Stimulated activated CD4-positive, alpha-beta T cell treated with anti-CD3 and anti-CD28 coated beads, Interleukin-15, amount 100 ng/mL, for 24 hours (primary cell): Measurements from ENCODE around the gene IPO7.
"Not testable (repeated sequence)": the region's sequence is repeated elsewhere in the genome, so short reads cannot be mapped to it uniquely, and the experiment has no call there.

Source experiments
- DNase-seq: peaks from one replicate; pipeline ENCODE4 v3.0.0-alpha.2; 2020

Gene IPO7

DNA sequence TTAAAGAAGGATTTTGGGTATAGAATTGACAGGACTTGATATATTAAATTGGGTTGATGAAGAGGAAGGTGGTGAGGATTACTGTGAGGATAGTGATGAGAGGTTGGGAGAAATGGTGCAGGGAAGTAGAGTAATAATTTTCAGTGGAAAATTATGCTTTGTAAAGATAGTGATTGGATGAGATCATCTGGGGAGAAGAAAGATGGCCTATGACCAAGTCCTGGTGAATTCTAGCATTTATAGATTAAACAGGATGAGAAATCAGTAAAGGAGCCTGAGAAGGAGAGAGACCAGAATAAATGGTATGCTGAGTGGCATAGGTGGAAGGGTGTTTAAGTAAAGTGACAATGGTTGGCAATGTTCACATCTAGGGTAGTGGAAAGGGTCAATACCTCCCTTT, 15.0 kb downstream of the IPO7 start:
- no peak for DNase-seq

- not testable (repeated sequence) for DNase-seq
Observed at GRCh38 chr11:9401884-9402283, 17.4 kb downstream of the IPO7 start.

DNA sequence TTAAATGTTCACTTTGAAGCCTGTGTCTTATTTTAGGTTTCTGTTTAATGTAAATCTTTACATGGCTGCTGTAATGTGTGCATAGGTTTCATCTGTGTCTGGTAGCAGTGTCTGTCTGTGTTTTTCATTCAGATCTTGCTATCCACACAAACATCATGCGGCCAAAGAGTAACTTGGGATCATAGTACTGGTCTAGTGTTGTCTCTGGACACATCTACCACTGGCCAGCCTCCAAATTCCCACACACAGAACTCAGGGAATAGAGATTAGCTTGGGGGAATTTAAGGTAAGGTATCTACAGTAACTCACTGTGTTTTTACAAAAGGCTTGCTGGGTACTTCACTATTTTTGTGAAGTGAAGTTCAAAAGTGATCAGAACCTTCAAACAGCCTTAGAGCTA, 44.3 kb downstream of the IPO7 start:
- DNase-seq = no peak

DNA sequence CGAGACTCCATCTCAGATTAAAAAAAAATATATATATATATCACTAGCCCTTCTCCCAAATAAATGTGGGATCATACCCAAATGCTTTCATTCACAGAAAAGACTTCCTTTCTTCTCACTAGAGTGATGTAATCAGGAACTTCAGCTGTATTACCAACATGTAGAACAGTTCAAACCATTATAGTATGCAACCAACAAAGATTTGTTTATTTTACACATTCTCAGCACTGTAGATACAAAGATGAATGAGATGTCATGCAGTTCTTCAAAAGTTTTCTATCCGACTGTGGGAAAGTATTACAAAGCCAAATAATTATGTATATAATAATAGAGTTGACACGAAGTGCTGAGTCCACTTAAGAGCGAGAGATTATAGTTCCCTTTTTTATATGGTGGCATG, 54.2 kb downstream of the IPO7 start:
- DNase-seq = no peak

DNA sequence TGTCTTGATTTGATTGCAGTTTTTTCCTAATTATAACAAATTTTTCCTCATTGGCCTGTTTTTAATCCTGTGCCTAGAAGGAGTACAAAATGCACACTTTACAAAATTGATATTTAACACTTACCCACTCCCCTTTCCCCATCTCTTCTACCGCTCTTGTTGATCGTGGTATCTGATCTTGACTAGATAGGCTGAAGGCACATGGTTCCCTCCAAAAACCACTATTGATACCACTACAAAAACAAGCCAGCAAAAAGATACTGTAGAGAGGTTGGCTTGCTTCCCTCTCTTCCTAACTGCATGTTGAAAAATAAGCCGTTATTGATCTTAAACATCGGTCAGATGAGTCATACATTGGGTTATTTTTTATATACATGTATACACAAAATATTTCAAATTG, 61.8 kb downstream of the IPO7 start:
- no peak for DNase-seq

- no peak for DNase-seq
Observed at GRCh38 chr11:9448576-9449352, 64.3 kb downstream of the IPO7 start.

DNA sequence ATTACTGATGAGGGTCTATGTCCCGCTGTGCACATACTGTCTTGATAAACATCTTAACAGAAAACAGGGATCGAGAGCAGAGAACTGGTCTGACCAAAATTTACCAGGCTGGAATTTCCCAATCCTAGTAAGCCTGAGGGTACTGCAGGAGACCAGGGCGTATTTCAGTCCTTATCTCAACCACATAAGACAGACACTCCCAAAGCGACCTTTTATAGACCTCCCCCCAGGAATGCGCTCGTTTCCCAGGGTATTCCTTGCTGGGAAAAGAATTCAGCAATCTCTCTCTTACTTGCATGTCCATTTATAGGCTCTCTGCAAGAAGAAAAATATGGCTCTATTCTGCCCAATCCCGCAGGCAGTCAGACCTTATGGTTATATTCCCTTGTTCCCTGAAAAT, 67.6 kb downstream of the IPO7 start:
- DNase-seq = not testable (repeated sequence)

GRCh38 chr11:9455722-9456121, 71.3 kb downstream of the IPO7 start:
- DNase-seq = no peak

- peak; percentile 52 for DNase-seq
Observed at GRCh38 chr11:9459667-9460321, 75.3 kb downstream of the IPO7 start.

- peak; percentile 100 for DNase-seq
Observed at GRCh38 chr11:9460322-9461062, 76.0 kb downstream of the IPO7 start, which contains the start of gene ZNF143. Gene ZNF143 (plus strand): TSS chr11:9461012. CDS start chr11:9471309, 10,297 bp downstream.

DNA sequence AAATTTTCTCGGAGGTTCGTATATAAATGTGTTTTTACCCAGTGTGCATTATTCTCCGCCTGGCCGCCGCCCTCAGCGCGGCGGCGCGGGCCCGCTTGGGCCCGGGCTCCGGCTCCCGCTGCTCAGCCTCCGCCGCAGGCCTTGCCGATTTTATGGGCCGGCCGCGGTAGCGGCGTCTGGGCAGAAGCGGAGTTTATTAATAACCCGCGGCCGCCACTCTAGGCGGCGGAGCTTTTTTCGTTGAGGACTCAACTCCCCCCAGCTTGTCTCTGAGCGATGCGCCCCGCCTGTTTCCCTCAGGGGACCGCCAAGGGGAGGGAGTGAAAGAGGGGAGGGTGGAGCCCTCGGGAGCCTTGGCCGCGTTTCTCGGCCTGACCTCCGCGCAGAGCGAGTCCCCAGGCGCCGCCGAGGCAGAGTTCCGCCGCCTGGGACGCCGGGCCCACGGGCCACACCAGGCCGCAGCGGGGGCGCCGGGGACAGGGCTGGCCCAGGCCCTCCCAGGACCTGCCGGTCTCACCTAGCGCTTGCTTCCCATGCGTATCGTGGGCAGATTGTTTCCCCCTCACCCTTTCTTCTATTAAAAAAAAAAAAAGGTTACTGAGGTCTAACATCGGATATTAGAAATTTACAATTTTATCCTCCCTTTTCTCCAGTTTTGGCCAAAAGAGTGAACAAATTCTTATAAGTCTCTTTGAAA, 76.8 kb downstream of the IPO7 start:
- DNase-seq = peak; percentile 83

DNA sequence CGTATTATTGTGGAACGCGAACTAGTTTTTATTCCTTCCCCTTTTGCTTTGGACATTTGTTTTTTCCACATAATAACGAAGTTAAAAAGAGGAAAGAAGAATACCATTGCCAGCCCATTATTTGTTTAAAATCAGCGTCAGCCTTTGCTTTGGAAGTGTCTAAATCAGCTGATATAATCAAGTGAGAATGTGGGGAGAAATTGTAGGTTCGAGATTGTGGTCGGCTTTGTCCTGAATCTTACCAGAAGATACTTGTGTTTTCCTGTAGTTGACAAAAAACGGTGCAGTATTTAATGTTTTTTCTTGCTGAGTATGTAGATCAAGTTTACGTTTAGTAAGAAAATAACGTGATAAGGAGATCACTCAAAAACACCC, 77.3 kb downstream of the IPO7 start:
- no peak for DNase-seq

GRCh38 chr11:9462172-9462799, 77.8 kb downstream of the IPO7 start:
- no peak for DNase-seq

DNA sequence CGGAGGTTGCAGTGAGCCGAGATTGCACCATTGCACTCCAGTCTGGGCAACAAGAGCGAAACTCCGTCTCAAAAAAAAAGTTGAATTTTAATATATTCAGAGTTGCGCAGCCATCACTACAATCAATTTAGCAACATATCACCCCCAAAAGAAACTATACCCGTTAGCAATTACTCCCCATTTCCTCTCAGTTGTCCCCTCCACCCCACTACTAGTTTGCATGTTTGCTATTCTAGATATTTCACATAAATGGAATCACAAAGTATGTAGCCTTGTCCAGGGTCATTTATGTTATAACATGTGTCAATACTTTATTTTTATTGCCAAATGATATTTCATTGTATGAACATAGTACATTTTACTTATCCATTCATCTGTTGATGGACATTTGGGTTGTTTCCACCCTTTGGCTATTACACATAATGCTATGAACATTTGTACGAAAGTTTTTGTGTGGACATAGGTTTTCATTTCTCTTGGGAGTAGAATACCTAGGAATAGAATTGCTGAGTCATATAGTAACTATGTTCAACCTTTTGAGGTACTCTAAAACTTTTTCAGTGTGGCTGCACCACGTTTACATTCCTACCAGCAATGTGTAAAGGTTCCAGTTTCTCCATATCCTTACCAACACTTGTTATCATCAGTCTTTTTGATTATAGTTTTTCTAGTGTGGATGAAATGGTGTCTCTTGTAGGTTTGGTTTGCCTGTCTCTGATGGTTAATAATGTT, 78.5 kb downstream of the IPO7 start:
- no peak for DNase-seq

- no peak for DNase-seq
Observed at GRCh38 chr11:9470765-9471164, 86.3 kb downstream of the IPO7 start.

GRCh38 chr11:9473408-9473807, 89.0 kb downstream of the IPO7 start:
- no peak for DNase-seq

- DNase-seq = no peak
Observed at GRCh38 chr11:9479899-9480298, 95.4 kb downstream of the IPO7 start.

GRCh38 chr11:9489080-9489765, 104.8 kb downstream of the IPO7 start:
- no peak for DNase-seq

DNA sequence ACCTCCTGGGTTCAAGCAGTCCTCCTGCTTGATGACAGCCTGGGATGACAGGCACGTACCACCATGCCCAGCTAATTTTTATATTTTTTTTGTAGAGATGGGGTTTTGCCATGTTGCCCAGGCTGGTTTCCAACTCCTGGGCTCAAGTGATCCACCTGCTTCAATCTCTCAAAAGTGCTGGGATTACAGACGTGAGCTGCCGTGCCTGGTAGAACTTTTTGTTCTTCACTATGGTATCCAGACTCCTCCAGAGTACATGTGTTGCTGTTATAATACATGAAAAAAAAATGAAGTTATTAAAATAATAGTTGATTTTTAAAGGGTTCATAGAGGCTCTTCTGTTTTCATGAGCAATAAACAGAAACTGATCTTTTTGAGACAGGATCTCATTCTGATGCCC, 105.9 kb downstream of the IPO7 start:
- DNase-seq = no peak

DNA sequence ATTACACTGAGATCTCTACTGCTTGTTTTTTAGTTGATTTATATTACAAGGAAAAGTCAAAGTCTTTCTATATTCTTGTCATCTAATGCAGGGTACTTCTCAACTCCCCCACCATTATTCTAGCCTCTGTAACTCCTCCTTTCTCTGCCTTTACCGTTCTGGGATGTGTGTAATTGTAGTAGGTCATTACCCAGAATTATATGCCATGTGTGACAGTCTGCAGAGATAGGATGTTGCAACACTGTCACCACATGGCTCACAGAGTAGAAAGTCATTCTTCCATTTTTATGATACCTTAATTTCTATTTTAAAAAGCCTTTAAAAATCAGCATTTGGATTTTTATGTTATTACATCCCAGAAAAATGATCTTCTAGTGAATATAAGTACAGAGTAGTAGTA, 109.0 kb downstream of the IPO7 start:
- DNase-seq = no peak

DNA sequence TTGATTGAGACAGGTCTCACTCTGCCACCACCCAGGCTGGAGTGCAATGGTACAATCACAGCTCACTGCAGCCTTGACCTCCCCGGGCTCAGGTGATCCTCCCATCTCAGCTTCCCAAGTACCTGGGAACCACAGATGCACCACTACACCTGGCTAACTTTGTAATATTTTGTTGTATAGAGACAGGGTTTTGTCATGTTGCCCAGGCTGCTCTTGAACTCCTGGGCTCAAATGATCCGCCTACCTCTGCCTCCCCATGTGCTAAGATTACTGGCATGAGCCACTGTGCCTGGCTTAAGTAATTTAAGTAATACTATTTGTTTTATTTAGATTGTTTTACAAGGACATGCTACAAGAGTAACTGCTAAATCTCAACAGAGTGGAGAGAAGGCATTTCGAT, 109.9 kb downstream of the IPO7 start:
- no peak for DNase-seq
